ENCODE measurements around the gene TMX2.

Gene TMX2

GRCh38 chr11:57764972-57765371 lies 52.6 kb downstream of the TMX2 start:
- no peak for DNase-seq (ENCODE audit: low read depth in 2 of 2)

- DNase-seq (ENCODE audit: low read depth in 2 of 2), result no peak
These were observed 58.4 kb downstream of the TMX2 start for GRCh38 chr11:57770793-57771192.

- DNase-seq (ENCODE audit: low read depth in 2 of 2), result no peak
These were observed 59.0 kb downstream of the TMX2 start for GRCh38 chr11:57771365-57771764.

- DNase-seq (ENCODE audit: low read depth in 2 of 2), result no peak
These were observed 60.2 kb downstream of the TMX2 start for GRCh38 chr11:57772562-57772961.

GRCh38 chr11:57773026-57773598 lies 60.7 kb downstream of the TMX2 start:
- DNase-seq (ENCODE audit: low read depth in 2 of 2), result no peak

GRCh38 chr11:57775491-57775890 lies 63.1 kb downstream of the TMX2 start:
- DNase-seq (ENCODE audit: low read depth in 2 of 2), result no peak

- DNase-seq (ENCODE audit: low read depth in 2 of 2), result no peak
These were observed 63.7 kb downstream of the TMX2 start for GRCh38 chr11:57776031-57776521.

GRCh38 chr11:57776577-57777210 lies 64.3 kb downstream of the TMX2 start:
- DNase-seq (ENCODE audit: low read depth in 2 of 2), result no peak

- DNase-seq (ENCODE audit: low read depth in 2 of 2), result no peak
These were observed 65.5 kb downstream of the TMX2 start for GRCh38 chr11:57777969-57778317.

GRCh38 chr11:57778318-57779037 lies 66.1 kb downstream of the TMX2 start:
- no peak for DNase-seq (ENCODE audit: low read depth in 2 of 2)

- DNase-seq (ENCODE audit: low read depth in 2 of 2), result no peak
These were observed 66.9 kb downstream of the TMX2 start for GRCh38 chr11:57779276-57779675.

- no peak for DNase-seq (ENCODE audit: low read depth in 2 of 2)
These were observed 69.1 kb downstream of the TMX2 start for GRCh38 chr11:57781529-57781943.

GRCh38 chr11:57785072-57785471 lies 72.7 kb downstream of the TMX2 start:
- no peak for DNase-seq (ENCODE audit: low read depth in 2 of 2)

GRCh38 chr11:57786436-57786835 lies 74.0 kb downstream of the TMX2 start:
- no peak for DNase-seq (ENCODE audit: low read depth in 2 of 2)

GRCh38 chr11:57787006-57787604 lies 74.7 kb downstream of the TMX2 start:
- no peak for DNase-seq (ENCODE audit: low read depth in 2 of 2)

- DNase-seq (ENCODE audit: low read depth in 2 of 2), result no peak
These were observed 75.7 kb downstream of the TMX2 start for GRCh38 chr11:57787920-57788702.

- DNase-seq (ENCODE audit: low read depth in 2 of 2), result no peak
These were observed 76.3 kb downstream of the TMX2 start for GRCh38 chr11:57788703-57789088.

Data from stimulated activated CD8-positive, alpha-beta memory T cell treated with anti-CD3 and anti-CD28 coated beads, Interleukin-15, amount 100 ng/mL, for 48 hours (primary cell).